ENCODE measurements around the gene UBA1. TPM values are rescaled to one million over a fixed set of nuclear protein-coding genes. Genes with fewer than 3 reads are reported as not detected.

The UBA1 gene
- total RNA-seq, 1 donor: 214 TPM

GRCh38 chrX:47169726-47170515 lies 23.7 kb upstream of the UBA1 start:
- no peak for TF ChIP-seq CTCF (IDR thresholded peaks at IDR 0.05; ENCODE audit: insufficient read depth, low read length)
- peak; percentile 72 for DNase-seq (ENCODE audit: low read depth)
- H3K4me3 ChIP-seq (ENCODE audit: low read depth, low read length): no peak overlapping the region

- DNase-seq (ENCODE audit: low read depth): no peak
- no peak overlapping the region for H3K4me3 ChIP-seq (ENCODE audit: low read depth, low read length)
- TF ChIP-seq CTCF (IDR thresholded peaks at IDR 0.05; ENCODE audit: insufficient read depth, low read length): no peak
Measured at GRCh38 chrX:47170861-47171692, 22.6 kb upstream of the UBA1 start.

GRCh38 chrX:47171996-47172395 lies 21.6 kb upstream of the UBA1 start:
- H3K4me3 ChIP-seq (ENCODE audit: low read depth, low read length): no peak overlapping the region
- no peak for TF ChIP-seq CTCF (IDR thresholded peaks at IDR 0.05; ENCODE audit: insufficient read depth, low read length)
- DNase-seq (ENCODE audit: low read depth): no peak

GRCh38 chrX:47172549-47172948 lies 21.1 kb upstream of the UBA1 start:
- no peak for DNase-seq (ENCODE audit: low read depth)
- TF ChIP-seq CTCF (IDR thresholded peaks at IDR 0.05; ENCODE audit: insufficient read depth, low read length): no peak
- no peak overlapping the region for H3K4me3 ChIP-seq (ENCODE audit: low read depth, low read length)

- no peak overlapping the region for H3K4me3 ChIP-seq (ENCODE audit: low read depth, low read length)
- no peak for TF ChIP-seq CTCF (IDR thresholded peaks at IDR 0.05; ENCODE audit: insufficient read depth, low read length)
- no peak for DNase-seq (ENCODE audit: low read depth)
Measured at GRCh38 chrX:47172971-47173792, 20.4 kb upstream of the UBA1 start.

GRCh38 chrX:47174376-47174775 lies 19.3 kb upstream of the UBA1 start:
- TF ChIP-seq CTCF (IDR thresholded peaks at IDR 0.05; ENCODE audit: insufficient read depth, low read length): no peak
- no peak for DNase-seq (ENCODE audit: low read depth)
- no peak overlapping the region for H3K4me3 ChIP-seq (ENCODE audit: low read depth, low read length)
